ACC112 (cell line): ENCODE results near the gene SYT13.

Experiments used
- H2AFZ ChIP-seq: fragments of 200-600 bp; sonication (generic); one replicate; pipeline ENCODE4 v1.6.0; 2017; ENCODE audit warnings: antibody characterized with exemption, low read length; ENCODE audit not compliant: unreplicated experiment
- H3K27ac ChIP-seq: fragments of 200-600 bp; sonication (generic); 2 replicates; pipeline ENCODE4 v1.5.1; 2014; ENCODE audit warnings: low read depth, mild to moderate bottlenecking, antibody characterized with exemption, low read length, moderate library complexity
- H3K27me3 ChIP-seq: fragments of 200-600 bp; sonication (generic); 2 replicates; pipeline ENCODE4 v1.6.1; 2014; ENCODE audit warnings: mild to moderate bottlenecking, antibody characterized with exemption, low read length, moderate library complexity, mixed read lengths; ENCODE audit not compliant: insufficient read depth
- H3K36me3 ChIP-seq: fragments of 200-600 bp; sonication (generic); 2 replicates; pipeline ENCODE4 v1.6.1; 2016; ENCODE audit warnings: mild to moderate bottlenecking, antibody characterized with exemption, low read length, moderate library complexity, mixed read lengths; ENCODE audit not compliant: insufficient read depth
- H3K4me1 ChIP-seq: fragments of 200-600 bp; sonication (generic); one replicate; pipeline ENCODE4 v1.6.1; 2016; ENCODE audit warnings: low read length, mixed read lengths; ENCODE audit not compliant: insufficient read depth, unreplicated experiment, control insufficient read depth
- H3K4me3 ChIP-seq: fragments of 200-600 bp; sonication (generic); 2 replicates; pipeline ENCODE4 v1.5.1; 2014; ENCODE audit warnings: mild to moderate bottlenecking, low read depth, low read length
- H3K79me2 ChIP-seq: fragments of 200-600 bp; sonication (generic); one replicate; pipeline ENCODE4 v1.6.0; 2016; ENCODE audit warnings: low read length; ENCODE audit not compliant: control insufficient read depth, unreplicated experiment, insufficient read depth

SYT13 gene

GRCh38 chr11:45290586-45290985, 4.4 kb upstream of the SYT13 start:
- no peak overlapping the region for H3K4me3 ChIP-seq
- H3K27me3 ChIP-seq: peaks cover 39% of the 10 kb centered on the region
- H3K27ac ChIP-seq: no peak overlapping the region
- no peak overlapping the region for H2AFZ ChIP-seq
- H3K4me1 ChIP-seq: peaks cover 10% of the 10 kb centered on the region
- peaks cover 3% of the 10 kb centered on the region; the same call in 1 of the 2 replicates for H3K36me3 ChIP-seq
- no peaks in the 10 kb centered on the region for H3K79me2 ChIP-seq

DNA sequence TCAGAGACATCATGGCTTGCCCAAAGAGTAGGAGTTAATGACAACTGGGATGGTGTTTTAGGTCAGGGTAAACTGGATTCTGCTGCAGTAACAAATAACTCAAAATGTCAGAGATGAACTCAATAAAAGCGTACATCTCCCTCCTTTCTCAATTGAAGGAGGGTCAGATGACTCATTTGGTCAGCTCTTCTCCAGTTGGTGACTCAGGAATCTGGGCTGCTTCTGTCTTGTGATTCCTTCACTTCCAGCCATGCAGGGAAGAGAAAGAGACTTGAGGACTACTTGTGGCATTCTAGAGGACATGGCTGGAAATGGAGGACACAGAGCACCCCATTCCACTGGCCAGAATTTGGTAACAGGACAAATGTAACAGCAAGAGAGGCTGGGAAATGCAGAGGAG, 3.2 kb upstream of the SYT13 start:
- H3K4me1 ChIP-seq: peaks cover 10% of the 10 kb centered on the region
- H3K27ac ChIP-seq: no peak overlapping the region
- no peak overlapping the region for H3K4me3 ChIP-seq
- H3K36me3 ChIP-seq: peaks cover 3% of the 10 kb centered on the region; the same call in 1 of the 2 replicates
- H3K27me3 ChIP-seq: peaks cover 51% of the 10 kb centered on the region
- H2AFZ ChIP-seq: no peak overlapping the region
- H3K79me2 ChIP-seq: no peaks in the 10 kb centered on the region

DNA sequence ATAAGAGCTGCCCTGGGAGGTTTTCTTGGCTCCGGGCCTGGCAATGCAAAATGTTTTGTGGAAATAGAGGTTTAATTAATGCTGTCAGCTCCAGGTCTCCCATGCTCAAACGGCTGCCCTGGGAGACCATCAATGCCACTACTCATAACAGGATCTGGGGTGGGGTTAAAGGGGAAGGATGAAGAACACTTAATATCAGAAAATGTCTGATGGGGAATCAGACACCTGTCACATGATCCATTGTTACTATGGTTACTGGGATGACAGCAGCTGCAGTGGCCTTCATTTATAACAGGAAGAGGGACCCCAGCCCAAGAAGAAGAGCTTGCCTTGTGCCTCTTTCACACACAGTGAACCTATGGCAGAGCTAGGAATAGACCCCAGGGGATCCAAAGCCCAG, 2.2 kb upstream of the SYT13 start:
- peaks cover 10% of the 10 kb centered on the region for H3K4me1 ChIP-seq
- H3K79me2 ChIP-seq: no peaks in the 10 kb centered on the region
- peaks cover 3% of the 10 kb centered on the region; the same call in 1 of the 2 replicates for H3K36me3 ChIP-seq
- H3K27me3 ChIP-seq: peaks cover 61% of the 10 kb centered on the region
- H2AFZ ChIP-seq: no peak overlapping the region
- H3K27ac ChIP-seq: no peak overlapping the region
- H3K4me3 ChIP-seq: no peak overlapping the region

GRCh38 chr11:45287316-45287903, 1.3 kb upstream of the SYT13 start:
- Histone ChIP-seq H3K36me3 (peaks cover 3% of the 10 kb centered on the region; the same call in 1 of the 2 replicates), H3K79me2 (no peaks in the 10 kb centered on the region), H3K27me3 (peaks cover 66% of the 10 kb centered on the region), H3K4me3 (no peak overlapping the region), H3K27ac (no peak overlapping the region), H2AFZ (no peak overlapping the region), H3K4me1 (peaks cover 10% of the 10 kb centered on the region)

GRCh38 chr11:45285250-45285828, 802 bp downstream of the SYT13 start:
- no peak overlapping the region for H3K27ac ChIP-seq
- H3K27me3 ChIP-seq: peaks cover 68% of the 10 kb centered on the region
- H3K4me1 ChIP-seq: peaks cover 10% of the 10 kb centered on the region
- no peak overlapping the region for H2AFZ ChIP-seq
- no peak overlapping the region for H3K4me3 ChIP-seq
- H3K36me3 ChIP-seq: peaks cover 3% of the 10 kb centered on the region; the same call in 1 of the 2 replicates
- no peaks in the 10 kb centered on the region for H3K79me2 ChIP-seq

- Histone ChIP-seq H3K79me2 (no peaks in the 10 kb centered on the region), H3K4me3 (no peak overlapping the region), H3K27me3 (peaks cover 80% of the 10 kb centered on the region), H3K36me3 (peaks cover 4% of the 10 kb centered on the region; the same call in 1 of the 2 replicates), H3K27ac (no peak overlapping the region), H2AFZ (no peak overlapping the region), H3K4me1 (no peaks in the 10 kb centered on the region)
These were observed 4.1 kb downstream of the SYT13 start for GRCh38 chr11:45282081-45282480.

GRCh38 chr11:45280449-45280848, 5.7 kb downstream of the SYT13 start:
- Histone ChIP-seq H3K79me2 (no peaks in the 10 kb centered on the region), H3K27ac (no peak overlapping the region), H3K36me3 (peaks cover 4% of the 10 kb centered on the region; the same call in 1 of the 2 replicates), H3K4me1 (no peaks in the 10 kb centered on the region), H2AFZ (no peak overlapping the region), H3K27me3 (peaks cover 72% of the 10 kb centered on the region), H3K4me3 (no peak overlapping the region)

DNA sequence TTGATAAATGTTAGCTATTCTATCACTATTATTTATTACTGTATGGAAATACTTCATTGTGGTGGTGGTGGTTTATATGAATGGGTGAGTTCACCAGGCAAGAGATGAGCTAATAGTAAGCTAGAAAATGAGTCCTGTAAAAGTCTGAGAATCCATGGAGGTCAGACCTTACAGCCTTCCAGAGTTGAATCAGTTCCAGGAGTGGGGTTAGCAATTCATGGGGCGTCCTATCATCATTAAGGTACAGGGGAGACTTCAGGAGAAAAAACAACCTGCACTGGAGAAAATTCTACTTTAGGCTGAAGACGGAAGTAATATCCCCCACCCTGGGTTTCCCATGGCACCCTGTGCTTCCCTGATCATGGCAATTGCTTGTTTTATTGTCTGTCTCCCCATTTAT, 6.5 kb downstream of the SYT13 start:
- Histone ChIP-seq H3K4me1 (no peaks in the 10 kb centered on the region), H3K27ac (no peak overlapping the region), H3K79me2 (no peaks in the 10 kb centered on the region), H2AFZ (no peak overlapping the region), H3K4me3 (no peak overlapping the region), H3K36me3 (peaks cover 4% of the 10 kb centered on the region; the same call in 1 of the 2 replicates), H3K27me3 (peaks cover 72% of the 10 kb centered on the region)

- Histone ChIP-seq H3K4me1 (no peaks in the 10 kb centered on the region), H3K27ac (no peak overlapping the region), H3K79me2 (no peaks in the 10 kb centered on the region), H3K27me3 (peaks cover 69% of the 10 kb centered on the region), H2AFZ (no peak overlapping the region), H3K36me3 (peaks cover 4% of the 10 kb centered on the region; the same call in 1 of the 2 replicates), H3K4me3 (no peak overlapping the region)
These were observed 7.4 kb downstream of the SYT13 start for GRCh38 chr11:45278714-45279113.

DNA sequence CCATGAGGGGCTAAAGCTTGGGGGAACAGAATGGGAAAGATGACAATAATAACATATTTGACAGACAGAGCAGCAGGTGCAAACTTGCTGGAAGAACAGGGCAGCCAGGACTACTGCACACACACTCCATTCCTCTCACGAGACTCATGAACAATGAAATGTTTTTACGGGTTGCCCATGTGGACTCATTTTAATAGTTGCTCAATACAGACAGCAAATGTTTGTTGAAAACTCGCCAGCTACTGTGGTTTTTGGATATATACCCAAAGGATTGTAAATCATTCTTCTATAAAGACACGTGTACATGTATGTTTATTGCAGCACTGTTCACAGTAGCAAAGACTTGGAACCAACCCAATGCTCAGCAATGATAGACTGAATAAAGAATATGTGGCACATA, 10.3 kb downstream of the SYT13 start:
- no peak overlapping the region for H3K4me3 ChIP-seq
- H3K79me2 ChIP-seq: no peaks in the 10 kb centered on the region
- H2AFZ ChIP-seq: no peak overlapping the region
- H3K4me1 ChIP-seq: peaks cover 4% of the 10 kb centered on the region
- peaks cover 56% of the 10 kb centered on the region for H3K27me3 ChIP-seq
- no peak overlapping the region for H3K27ac ChIP-seq
- H3K36me3 ChIP-seq: peaks cover 4% of the 10 kb centered on the region; the same call in 1 of the 2 replicates

- peaks cover 54% of the 10 kb centered on the region for H3K27me3 ChIP-seq
- H3K4me1 ChIP-seq: peaks cover 4% of the 10 kb centered on the region
- no peaks in the 10 kb centered on the region for H3K36me3 ChIP-seq
- no peak overlapping the region for H3K4me3 ChIP-seq
- H2AFZ ChIP-seq: no peak overlapping the region
- H3K79me2 ChIP-seq: no peaks in the 10 kb centered on the region
- no peak overlapping the region for H3K27ac ChIP-seq
These were observed 11.9 kb downstream of the SYT13 start for GRCh38 chr11:45274206-45274605.
